Prostate gland (tissue), 2 donors: ENCODE data around the gene NCOA7. TPM values are rescaled to one million over a fixed set of nuclear protein-coding genes. Genes with fewer than 3 reads are reported as not detected.

Experiments
- DNase-seq: peaks from one replicate; pipeline ENCODE4 v3.0.0-alpha.2; 2019; ENCODE audit warnings: low spot score
- H3K27ac ChIP-seq, 2 donors: fragments of 200-600 bp; sonication (generic); 2 replicates each; pipeline ENCODE4 v1.5.1; 2017 to 2019
- H3K27me3 ChIP-seq: fragments of 200-600 bp; sonication (generic); replicated peaks from 2 replicates; pipeline ENCODE4 v1.5.1; 2019; ENCODE audit not compliant: insufficient read depth
- H3K36me3 ChIP-seq, 2 donors: fragments of 200-600 bp; sonication (generic); 1 replicate in 1 of 2; 2 replicates in 1 of 2; pipeline versions ENCODE4 v1.5.1 to v1.8.1; 2017 to 2019
- H3K4me1 ChIP-seq: fragments of 200-600 bp; sonication (generic); replicated peaks from 2 replicates; pipeline ENCODE4 v1.5.1; 2019
- H3K4me3 ChIP-seq, 2 donors: fragments of 200-600 bp; sonication (generic); 2 replicates each; pipeline ENCODE4 v1.5.1; 2017 to 2019
- H3K9me3 ChIP-seq: fragments of 200-600 bp; sonication (generic); 2 replicates; pipeline ENCODE4 v1.5.1; 2017
- POLR2A ChIP-seq: fragments of 450-650 bp; IDR thresholded peaks from one replicate; pipeline ENCODE4 v1.6.1; 2016; ENCODE audit warnings: antibody characterized with exemption, mild to moderate bottlenecking
- POLR2AphosphoS5 ChIP-seq: sonication (generic); formaldehyde crosslinking; IDR thresholded peaks from one replicate; pipeline ENCODE4 v1.6.1; 2017; ENCODE audit warnings: antibody characterized with exemption
- WGBS: methylation state at CpG from one replicate; pipeline ENCODE4 v1.1.5; 2018; 5-methylcytosine and 5-hydroxymethylcytosine counted together
- intact Hi-C: fragments of 100-400 bp; cut with DNase I; formaldehyde crosslinking; loops from one replicate; pipeline ENCODE4 v1.14.2; 2022
- total RNA-seq, 2 donors: library from RNA; depleted of rRNA; stranded (reverse); fragments of >200 nt; gene quantifications; one replicate each; pipeline ENCODE4 v1.1.0, GENCODE V29; 2016
- TF ChIP-seq, protein P1 (sequence below), 4 experiments: fragments of 200-600 bp in 2 of 4; fragments of 450-650 bp in 2 of 4; sonication (generic) in 2 of 4; IDR thresholded peaks; 1 replicate in 3 of 4; 2 replicates in 1 of 4; pipeline ENCODE4 v1.5.1; 2016 to 2019; ENCODE audit warnings: antibody characterized with exemption in 4 of 4, mild to moderate bottlenecking in 2 of 4, moderate library complexity in 2 of 4

Gene NCOA7
- total RNA-seq, 2 donors from 2014 or later: 15.5 to 15.6 TPM

DNA sequence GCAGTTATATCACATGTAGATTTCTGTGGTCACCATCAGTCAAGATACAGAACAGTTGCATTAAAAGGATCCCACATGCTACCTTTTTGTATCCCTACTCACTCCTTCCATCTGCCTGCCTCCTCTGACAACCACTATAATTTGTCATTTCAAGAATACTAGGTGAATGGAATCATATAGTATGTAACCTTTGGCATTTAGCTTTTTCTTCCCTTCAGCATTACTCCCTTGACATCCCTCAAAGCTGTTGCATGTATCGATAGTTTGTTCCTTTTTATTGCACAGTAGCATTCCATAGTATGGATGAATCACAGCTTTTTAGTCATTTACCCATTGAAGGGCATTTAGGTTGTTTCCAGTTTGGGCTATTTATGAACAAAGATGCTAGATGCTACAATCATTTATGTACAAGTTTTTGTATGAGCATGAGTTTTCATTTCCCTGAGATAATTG is 26.1 kb downstream of the NCOA7 start:
- Histone ChIP-seq H3K4me1 (no peaks in the 10 kb centered on the region), H3K9me3 (no peaks in the 10 kb centered on the region), H3K27ac (no peak overlapping the region), H3K4me3 (no peak overlapping the region), H3K27me3 (no peaks in the 10 kb centered on the region), H3K36me3 (peaks cover 0 to 3% of the 10 kb centered on the region in 2 donors)
- intact Hi-C loops: no loop called here
- TF ChIP-seq, protein P1, sequence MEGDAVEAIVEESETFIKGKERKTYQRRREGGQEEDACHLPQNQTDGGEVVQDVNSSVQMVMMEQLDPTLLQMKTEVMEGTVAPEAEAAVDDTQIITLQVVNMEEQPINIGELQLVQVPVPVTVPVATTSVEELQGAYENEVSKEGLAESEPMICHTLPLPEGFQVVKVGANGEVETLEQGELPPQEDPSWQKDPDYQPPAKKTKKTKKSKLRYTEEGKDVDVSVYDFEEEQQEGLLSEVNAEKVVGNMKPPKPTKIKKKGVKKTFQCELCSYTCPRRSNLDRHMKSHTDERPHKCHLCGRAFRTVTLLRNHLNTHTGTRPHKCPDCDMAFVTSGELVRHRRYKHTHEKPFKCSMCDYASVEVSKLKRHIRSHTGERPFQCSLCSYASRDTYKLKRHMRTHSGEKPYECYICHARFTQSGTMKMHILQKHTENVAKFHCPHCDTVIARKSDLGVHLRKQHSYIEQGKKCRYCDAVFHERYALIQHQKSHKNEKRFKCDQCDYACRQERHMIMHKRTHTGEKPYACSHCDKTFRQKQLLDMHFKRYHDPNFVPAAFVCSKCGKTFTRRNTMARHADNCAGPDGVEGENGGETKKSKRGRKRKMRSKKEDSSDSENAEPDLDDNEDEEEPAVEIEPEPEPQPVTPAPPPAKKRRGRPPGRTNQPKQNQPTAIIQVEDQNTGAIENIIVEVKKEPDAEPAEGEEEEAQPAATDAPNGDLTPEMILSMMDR (IDR thresholded peaks at IDR 0.05): no peak
- TF ChIP-seq POLR2A (no peak), POLR2AphosphoS5 (no peak)
- 85% methylated on average over 1 of the region's 1 CpG for WGBS
- DNase-seq: no peak

DNA sequence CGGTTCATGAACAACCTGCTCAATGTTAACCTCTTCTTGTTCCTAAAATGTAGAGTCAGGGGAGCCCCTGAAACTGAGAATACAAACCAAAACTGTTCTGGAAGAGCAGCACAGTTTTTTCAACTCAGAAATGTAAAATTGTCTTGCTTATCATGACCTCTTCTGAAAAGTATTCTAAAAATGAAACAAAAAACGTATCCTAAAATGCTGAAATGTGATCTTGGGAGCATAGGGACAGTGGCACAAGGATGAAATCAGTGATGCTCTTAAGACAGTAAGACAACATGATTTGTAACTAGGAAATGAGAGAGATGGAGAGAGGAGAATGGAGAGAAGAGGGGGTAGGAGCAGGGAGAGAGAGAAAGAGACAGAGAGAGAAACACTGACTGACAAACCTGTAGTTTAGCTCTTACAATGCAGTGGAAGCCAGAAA is 27.5 kb downstream of the NCOA7 start:
- intact Hi-C loops: no loop called here
- WGBS: 67% methylated on average over 2 of the region's 2 CpGs

DNA sequence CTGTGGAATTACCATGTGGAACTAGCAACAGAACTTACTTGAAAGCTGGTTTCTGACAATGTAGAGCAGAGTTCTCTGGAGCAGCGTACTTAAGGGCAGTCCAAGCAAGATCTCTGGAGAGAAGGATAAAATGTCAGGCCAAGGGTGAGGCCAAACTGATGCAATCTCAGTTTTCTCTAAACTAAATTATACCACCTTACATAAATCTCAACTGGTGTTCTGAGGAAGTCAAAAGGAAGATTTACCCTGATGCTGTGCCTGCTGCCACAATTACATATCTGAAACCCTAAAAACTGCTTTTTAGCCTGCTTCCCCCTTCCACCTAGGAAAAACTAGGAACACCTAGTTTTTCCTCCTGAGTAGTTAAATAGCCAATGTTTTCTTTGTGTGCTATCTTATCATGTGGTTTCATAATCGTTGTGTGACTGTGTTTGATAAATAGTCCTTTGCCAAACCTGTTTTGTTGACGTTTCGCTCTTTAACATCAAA is 28.1 kb downstream of the NCOA7 start:
- H3K27ac ChIP-seq: no peak overlapping the region
- 55% methylated on average over 4 of the region's 4 CpGs for WGBS
- no peak overlapping the region for H3K4me3 ChIP-seq
- no peak for DNase-seq
- intact Hi-C loops: no loop called here
- no peaks in the 10 kb centered on the region for H3K4me1 ChIP-seq
- TF ChIP-seq POLR2A (no peak), POLR2AphosphoS5 (no peak)
- TF ChIP-seq, protein P1 (IDR thresholded peaks at IDR 0.05): no peak
- peaks cover 0 to 3% of the 10 kb centered on the region in 2 donors for H3K36me3 ChIP-seq
- no peaks in the 10 kb centered on the region for H3K9me3 ChIP-seq
- no peaks in the 10 kb centered on the region for H3K27me3 ChIP-seq

More for the DNA sequence above, 27.5 kb downstream of the NCOA7 start:
- DNase-seq: no peak
- Histone ChIP-seq H3K27ac (no peak overlapping the region), H3K27me3 (no peaks in the 10 kb centered on the region), H3K4me1 (no peaks in the 10 kb centered on the region), H3K9me3 (no peaks in the 10 kb centered on the region), H3K36me3 (peaks cover 0 to 3% of the 10 kb centered on the region in 2 donors), H3K4me3 (no peak overlapping the region)
- TF ChIP-seq, protein P1 (IDR thresholded peaks at IDR 0.05): no peak
- TF ChIP-seq POLR2AphosphoS5: no peak

DNA sequence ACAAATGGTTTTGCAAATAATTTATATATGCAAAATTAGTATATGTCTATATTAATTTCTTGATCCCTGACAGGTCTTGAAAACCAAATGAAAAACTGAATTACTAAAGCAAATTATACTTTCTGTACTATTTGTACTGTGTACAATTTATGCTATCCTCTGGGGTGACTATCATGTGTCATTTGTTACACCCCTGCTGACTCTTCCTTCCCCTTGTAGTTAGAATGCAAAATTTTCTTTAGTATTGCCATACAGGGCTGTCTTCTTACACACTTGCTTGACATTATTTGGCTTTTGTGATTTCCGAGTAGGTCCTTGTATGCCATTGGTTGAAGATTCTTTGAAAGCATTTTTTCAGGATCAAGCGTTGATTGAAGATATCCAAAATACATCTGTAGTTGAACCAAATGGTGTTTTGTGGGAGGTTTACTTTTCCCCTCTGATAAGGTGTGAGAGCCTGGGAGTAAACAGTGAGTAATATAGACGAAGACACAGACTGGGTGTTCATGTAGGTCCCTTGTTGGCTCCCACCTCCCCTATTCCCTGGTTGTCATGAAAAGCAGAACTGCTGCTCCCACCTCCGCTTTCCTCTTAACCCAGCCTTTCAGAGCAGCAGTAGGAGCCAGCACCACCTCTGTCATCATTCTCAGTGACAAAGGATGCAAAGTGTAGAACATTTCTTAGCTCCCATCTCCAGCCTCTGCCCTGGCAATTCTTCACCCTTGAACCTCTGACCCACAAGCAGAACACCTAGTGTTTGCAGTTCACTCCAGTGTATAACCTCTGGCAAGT is 29.0 kb downstream of the NCOA7 start:
- no peak for DNase-seq
- TF ChIP-seq POLR2A: no peak
- TF ChIP-seq, protein P1 (IDR thresholded peaks at IDR 0.05): no peak
- TF ChIP-seq POLR2AphosphoS5: no peak
- Histone ChIP-seq H3K4me3 (no peak overlapping the region), H3K36me3 (peaks cover 0 to 3% of the 10 kb centered on the region in 2 donors), H3K4me1 (no peaks in the 10 kb centered on the region), H3K9me3 (no peaks in the 10 kb centered on the region), H3K27me3 (no peaks in the 10 kb centered on the region), H3K27ac (no peak overlapping the region)
- whole genome bisulfite sequencing: 93% methylated on average over 4 of the region's 4 CpGs
- intact Hi-C loops: no loop called here

DNA sequence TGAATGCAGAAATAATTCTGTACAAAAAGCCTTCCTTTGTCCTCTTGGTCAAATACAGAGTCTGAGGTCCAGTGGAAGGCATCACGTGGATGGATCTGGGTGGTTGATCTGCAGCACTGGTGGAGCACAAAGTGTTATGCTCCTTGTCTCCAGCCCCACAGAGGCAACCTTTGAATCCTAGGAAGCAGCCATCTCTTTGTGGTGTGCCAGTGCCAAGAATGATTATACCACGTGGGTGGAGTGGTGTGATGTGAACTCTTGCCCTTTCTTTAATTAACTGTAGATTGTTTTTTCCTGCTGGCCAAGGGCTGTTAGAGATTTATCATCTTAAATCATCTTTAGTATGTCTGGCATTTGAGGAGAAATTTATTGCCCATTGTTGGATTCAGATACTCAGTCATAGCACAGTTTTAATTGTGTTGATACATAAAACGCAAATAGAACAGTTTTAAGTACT is 31.1 kb downstream of the NCOA7 start:
- WGBS: 22% methylated on average over 3 of the region's 3 CpGs
- no peak overlapping the region for H3K27ac ChIP-seq
- H3K27me3 ChIP-seq: no peaks in the 10 kb centered on the region
- H3K4me3 ChIP-seq: no peak overlapping the region
- H3K36me3 ChIP-seq: peaks cover 0 to 3% of the 10 kb centered on the region in 2 donors
- intact Hi-C loops: no loop called here
- no peak for DNase-seq
- TF ChIP-seq POLR2AphosphoS5 (no peak), POLR2A (no peak)
- TF ChIP-seq, protein P1 (IDR thresholded peaks at IDR 0.05): no peak
- no peaks in the 10 kb centered on the region for H3K4me1 ChIP-seq
- H3K9me3 ChIP-seq: no peaks in the 10 kb centered on the region
